GM04503 (cell line): Measurements from ENCODE around the gene CFAP54.

Experiments used
- DNase-seq: peaks from one replicate; pipeline ENCODE4 v3.0.0-alpha.2; 2012; ENCODE audit warnings: low read depth

CFAP54 gene

DNA sequence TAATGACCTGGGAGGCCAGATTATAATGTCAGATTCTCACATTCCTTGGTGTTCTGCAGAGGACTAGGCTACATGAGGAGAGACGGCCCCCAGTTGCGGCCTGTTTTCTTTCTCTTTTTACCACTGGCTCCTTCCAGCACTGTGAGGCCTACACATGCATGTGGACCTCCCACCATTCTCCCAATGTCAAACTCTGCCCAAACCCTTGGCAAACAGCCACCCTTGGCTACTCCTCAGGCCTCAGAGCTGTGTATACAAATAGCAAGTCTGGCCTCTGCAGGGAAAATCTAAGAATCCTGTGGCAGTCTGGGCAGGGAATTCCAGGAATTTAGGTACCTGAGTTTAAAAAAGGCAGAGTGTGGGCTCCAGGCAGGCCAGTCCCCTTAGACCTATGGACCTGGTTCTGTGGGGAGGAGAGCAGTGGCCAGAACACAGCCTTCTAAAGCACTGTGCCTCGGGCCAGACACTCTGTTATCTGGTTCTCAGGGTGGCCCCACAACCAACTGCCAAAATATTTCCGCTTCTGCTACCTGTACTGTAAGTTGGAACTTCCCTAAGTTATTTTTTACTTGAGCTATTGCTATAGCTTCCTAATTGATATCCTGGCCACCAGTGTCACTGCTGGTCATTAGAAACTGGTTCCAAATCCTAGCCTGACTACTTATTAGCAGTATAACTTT, 397.8 kb downstream of the CFAP54 start:
- DNase-seq = no peak

DNA sequence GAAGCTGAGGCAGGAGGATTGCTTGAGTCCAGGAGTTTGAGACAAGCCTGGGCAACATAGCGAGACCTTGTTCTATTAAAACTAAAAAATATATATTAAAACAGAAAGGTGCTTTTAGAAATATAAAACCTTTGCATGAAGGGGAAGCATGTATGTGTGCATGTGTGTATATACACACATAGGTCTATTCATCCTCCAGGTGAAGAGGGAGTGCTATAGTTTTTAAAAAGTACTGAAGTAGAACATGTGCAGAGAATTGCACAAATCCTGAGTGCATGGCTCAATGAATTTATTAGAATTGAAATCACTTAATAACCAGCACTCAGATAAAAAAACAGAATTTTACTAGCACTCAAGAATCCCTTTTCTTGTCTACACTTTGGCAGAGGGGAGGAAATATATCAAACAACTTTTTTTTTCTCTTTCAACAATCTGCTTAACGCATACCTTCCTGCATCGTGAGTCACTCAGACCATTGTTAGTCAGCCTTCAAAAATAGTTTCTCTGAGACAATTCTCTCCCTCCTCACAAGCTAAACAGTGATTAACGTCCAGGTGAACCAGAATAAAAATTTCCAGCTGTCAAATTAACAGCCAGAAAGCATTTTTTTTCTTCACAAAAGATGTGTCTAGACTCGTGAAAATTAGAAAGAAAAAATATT, 400.0 kb downstream of the CFAP54 start:
- peak; percentile 31 for DNase-seq

DNA sequence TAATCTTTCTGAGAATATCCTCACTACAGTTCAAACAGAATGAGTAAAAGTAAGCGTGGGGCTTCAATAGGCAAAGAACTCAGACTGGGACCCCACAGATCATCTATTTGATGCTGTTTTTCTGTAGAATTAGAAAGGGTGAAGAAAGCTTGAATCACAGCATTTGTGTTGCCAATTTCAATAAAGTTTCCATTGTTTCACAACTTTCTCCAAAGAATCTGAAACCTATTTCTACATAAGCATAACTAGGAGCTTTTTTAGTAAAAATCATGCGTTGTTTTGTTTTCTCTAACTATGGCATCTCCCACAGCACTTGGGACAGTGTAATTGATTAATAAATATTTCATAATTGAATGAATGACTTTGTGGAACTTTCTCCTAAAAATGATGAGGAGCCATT, 401.0 kb downstream of the CFAP54 start:
- no peak for DNase-seq

GRCh38 chr12:96892104-96892503, 402.7 kb downstream of the CFAP54 start:
- no peak for DNase-seq

GRCh38 chr12:96897421-96897820, 408.0 kb downstream of the CFAP54 start:
- no peak for DNase-seq

GRCh38 chr12:96901175-96901574, 411.8 kb downstream of the CFAP54 start:
- DNase-seq = no peak

DNA sequence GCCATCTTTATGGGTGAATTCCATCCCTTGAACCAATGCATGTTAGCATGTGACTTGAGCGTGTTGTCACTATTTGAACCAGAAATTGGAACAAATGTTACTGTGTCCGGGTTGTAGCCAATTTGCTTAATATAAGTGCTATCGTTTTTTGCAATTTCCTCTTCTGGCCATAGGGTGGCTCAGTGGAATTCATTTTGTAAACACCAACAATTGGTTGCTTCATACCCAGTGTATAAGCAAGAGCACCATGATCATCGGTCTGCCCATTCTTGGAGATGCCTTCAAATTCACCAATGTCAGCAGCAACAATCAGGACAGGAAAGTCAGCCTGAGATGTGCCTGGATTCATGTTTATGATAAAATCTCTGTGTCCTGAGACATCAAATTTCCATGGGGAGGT, 412.7 kb downstream of the CFAP54 start:
- DNase-seq = no peak

DNA sequence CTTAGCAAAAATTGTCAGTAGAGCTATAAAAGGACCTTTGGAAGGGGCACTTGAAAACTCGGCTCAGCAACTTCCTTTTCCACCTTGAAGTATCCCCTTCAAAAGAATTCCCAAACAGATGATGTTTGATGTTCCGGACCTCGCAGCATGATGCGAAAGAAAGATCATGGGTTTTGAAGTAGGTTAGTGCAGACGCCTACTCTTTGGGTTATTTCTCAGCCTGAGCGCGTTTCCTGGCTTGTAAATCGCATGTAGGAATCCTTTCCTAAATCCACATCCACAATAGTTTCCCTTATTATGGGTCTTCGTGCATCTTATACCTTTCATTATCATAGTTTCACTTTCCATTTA, 417.1 kb downstream of the CFAP54 start:
- no peak for DNase-seq

DNA sequence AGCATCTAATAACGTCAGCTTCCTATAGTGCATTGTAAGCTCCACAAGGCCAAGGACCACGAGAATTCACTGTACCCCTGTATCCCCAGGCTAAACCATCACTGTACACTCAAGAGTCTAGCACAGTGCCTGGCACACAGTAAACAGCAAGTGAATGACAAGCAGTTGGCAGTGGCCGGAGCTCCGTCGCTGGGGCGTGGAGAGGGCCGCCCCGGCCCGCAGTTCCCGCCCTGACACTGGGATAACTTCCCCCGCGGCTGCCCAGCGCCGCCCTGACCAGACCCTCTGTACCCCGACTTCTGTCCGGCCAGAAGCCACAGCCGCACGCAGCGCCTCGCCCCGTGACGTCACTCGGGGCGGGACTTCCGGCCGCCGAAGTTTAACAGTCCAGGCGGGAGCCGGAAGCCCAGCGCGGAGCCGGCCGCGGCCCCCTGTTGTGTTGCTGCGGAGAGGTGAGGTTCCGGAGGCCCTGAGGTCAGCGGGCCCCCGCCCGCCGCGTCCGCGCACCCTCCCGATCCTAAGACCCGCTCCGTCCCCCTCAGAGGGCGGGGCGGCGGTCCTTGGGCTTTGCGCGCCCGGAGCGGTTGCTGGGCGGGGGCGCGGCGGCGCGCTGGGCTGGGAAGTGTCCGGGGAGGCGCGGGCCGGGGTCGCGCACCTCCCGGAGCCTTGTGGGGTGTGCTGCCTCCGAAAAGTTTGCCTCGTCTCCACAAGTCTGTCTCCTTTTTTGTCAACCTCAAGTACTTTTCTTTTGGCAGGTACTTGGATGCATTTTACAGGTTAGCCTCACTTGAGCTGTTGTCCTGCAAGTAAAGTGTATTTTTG, 417.7 kb downstream of the CFAP54 start, which contains the start of gene NEDD1:
Gene NEDD1 (plus strand): TSS at position 409 of the 822 bp plus-strand sequence. CDS start 2,503 bp downstream, outside the sequence.
- no peak for DNase-seq

- no peak for DNase-seq
These were observed 418.5 kb downstream of the CFAP54 start for GRCh38 chr12:96907671-96908422.

DNA sequence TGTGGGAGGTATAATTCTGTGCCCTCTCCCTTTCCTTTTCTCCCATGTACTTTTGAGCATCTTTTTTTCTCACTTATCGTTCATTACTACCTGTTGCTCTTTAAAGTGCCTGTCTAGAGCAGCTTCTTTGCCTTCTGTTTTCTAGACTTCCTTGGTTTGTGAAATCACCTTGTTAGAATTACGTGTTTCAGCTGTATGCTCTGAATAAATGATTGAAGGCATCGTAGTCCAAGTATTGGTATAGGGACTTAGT, 419.0 kb downstream of the CFAP54 start:
- no peak for DNase-seq

DNA sequence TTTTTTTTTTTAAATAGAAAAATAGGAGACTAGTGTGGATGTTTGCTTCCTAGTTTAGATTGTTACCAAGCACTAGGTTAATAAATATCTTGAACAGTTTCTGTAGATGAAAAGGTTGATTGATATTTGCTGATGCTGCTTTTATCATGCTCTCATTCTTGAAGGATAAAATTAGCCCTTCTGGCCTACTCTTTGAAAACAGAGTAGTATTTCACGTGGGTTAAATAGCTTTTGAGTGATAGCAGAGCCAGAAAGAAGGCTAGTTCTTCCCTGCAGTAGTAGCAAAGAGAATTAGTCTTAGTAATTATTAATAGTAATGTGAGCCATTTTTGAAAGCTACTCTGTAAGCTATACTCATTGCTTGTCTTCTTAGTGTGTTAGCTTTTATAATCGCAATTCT, 422.9 kb downstream of the CFAP54 start:
- no peak for DNase-seq

GRCh38 chr12:96912943-96913342, 423.6 kb downstream of the CFAP54 start:
- DNase-seq = no peak

DNA sequence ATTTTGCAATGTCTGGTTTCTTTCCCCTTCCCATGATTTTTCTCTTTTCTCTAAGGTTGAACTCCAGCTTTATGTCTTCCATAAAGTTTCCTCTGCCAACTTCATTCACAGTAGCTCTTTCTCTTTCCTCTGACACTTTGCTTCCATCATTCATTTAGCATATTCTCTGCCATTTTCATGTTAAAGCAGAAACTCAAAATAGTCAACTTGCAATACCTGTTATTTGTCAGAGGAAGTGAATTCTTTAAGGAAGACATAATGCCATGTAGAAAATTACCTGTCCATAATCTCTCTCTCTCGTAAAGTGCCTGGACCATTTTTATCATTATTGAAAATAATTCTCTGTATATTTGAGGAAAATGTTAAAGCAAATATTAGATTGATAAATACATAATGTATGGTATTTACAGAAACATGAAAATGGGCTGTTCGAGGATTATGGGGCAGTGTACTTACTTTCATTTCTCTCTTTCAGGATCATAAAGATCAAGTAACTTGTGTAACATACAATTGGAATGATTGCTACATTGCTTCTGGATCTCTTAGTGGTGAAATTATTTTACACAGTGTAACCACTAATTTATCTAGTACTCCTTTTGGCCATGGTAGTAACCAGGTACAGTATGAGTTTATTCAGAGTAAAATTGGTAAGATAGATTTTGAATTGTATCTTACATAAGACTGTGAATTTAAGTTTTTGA, 430.3 kb downstream of the CFAP54 start:
- DNase-seq = no peak
